ENCODE measurements around the gene ADM2. TPM values are rescaled to one million over a fixed set of nuclear protein-coding genes. Genes with fewer than 3 reads are reported as not detected.
A peak's percentile ranks its signal among the peaks of the same experiment; 100 is the strongest.

The ADM2 gene
- total RNA-seq, 1 donor from 2014 or later, result 23.0 TPM

DNA sequence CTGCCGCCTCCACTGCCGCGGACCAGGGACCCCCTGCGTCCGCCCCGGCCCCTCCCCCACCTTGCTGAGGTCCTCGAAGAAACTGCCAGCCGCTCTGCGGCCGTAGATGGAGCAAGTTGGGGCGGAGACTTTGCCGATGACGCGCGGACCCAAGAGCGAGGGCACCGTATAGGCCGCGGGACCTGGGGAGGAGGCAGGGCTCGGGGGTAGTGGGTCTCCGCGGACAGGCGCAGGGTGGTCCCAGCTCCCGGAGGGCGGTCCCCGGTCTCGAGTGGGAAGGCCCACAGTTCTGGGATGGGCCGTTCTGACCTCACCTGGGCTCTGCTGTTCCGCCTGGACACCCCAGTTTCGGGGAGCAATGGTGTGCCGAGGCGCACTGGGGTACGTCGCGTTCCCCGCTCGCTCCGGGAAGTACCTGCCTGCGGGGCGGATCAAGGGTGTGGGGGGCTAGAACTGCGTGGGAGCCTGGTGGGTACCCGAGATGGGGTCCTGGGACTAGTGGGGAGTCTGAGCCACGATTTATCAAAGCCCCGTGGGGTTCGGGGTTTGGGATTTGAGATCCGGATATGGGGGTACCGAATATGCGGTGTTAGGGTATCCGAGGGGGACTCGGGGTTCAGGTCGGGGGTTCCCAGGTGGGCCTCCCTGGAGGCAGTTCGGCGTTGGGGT lies 49.7 kb downstream of the ADM2 start:
- Histone ChIP-seq H3K9me3 (ENCODE audit: insufficient read depth, low read depth, low read length) (no peaks in the 10 kb centered on the region), H3K36me3 (ENCODE audit: insufficient read depth, low read length) (no peaks in the 10 kb centered on the region), H3K9ac (ENCODE audit: low read length) (no peak overlapping the region), H3K27ac (ENCODE audit: low read depth, low read length) (no peak overlapping the region), H3K27me3 (ENCODE audit: insufficient read depth, low read length) (peaks cover 30% of the 10 kb centered on the region), H3K79me2 (ENCODE audit: insufficient read depth, low read length) (peaks cover 8% of the 10 kb centered on the region), H3K4me1 (ENCODE audit: insufficient read depth, low read length) (peaks cover 18% of the 10 kb centered on the region), H4K20me1 (ENCODE audit: insufficient read depth, low read length) (peaks cover 17% of the 10 kb centered on the region), H3K4me2 (ENCODE audit: low read length) (peak overlapping the region; percentile 70), H3K4me3 (ENCODE audit: insufficient read depth, low read depth, low read length) (peak overlapping the region; percentile 17), H2AFZ (ENCODE audit: low read depth, low read length) (no peak overlapping the region)
- no peak for FAIRE-seq
- no peak overlapping the region for H3K27ac Mint-ChIP-seq (ENCODE audit: unreplicated experiment)
- no peak for TF ChIP-seq EZH2 (IDR thresholded peaks at IDR 0.05; ENCODE audit: insufficient read depth, low read length)
- TF ChIP-seq, protein P1, sequence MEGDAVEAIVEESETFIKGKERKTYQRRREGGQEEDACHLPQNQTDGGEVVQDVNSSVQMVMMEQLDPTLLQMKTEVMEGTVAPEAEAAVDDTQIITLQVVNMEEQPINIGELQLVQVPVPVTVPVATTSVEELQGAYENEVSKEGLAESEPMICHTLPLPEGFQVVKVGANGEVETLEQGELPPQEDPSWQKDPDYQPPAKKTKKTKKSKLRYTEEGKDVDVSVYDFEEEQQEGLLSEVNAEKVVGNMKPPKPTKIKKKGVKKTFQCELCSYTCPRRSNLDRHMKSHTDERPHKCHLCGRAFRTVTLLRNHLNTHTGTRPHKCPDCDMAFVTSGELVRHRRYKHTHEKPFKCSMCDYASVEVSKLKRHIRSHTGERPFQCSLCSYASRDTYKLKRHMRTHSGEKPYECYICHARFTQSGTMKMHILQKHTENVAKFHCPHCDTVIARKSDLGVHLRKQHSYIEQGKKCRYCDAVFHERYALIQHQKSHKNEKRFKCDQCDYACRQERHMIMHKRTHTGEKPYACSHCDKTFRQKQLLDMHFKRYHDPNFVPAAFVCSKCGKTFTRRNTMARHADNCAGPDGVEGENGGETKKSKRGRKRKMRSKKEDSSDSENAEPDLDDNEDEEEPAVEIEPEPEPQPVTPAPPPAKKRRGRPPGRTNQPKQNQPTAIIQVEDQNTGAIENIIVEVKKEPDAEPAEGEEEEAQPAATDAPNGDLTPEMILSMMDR (IDR thresholded peaks at IDR 0.05; ENCODE audit: insufficient read depth, low read depth, low read length), result no peak
- peaks cover 2% of the 10 kb centered on the region for H3K36me3 Mint-ChIP-seq (ENCODE audit: low read depth, unreplicated experiment)
- H3K4me3 Mint-ChIP-seq (ENCODE audit: unreplicated experiment), result peak overlapping the region; percentile 66
- peaks cover 7% of the 10 kb centered on the region for H3K9me3 Mint-ChIP-seq (ENCODE audit: unreplicated experiment)
- DNase-seq (ENCODE audit: low read depth), result peak; percentile 64
- H3K27me3 Mint-ChIP-seq (ENCODE audit: low read depth, unreplicated experiment), result peaks cover 9% of the 10 kb centered on the region
- no peaks in the 10 kb centered on the region for H3K4me1 Mint-ChIP-seq (ENCODE audit: low read depth, unreplicated experiment)

DNA sequence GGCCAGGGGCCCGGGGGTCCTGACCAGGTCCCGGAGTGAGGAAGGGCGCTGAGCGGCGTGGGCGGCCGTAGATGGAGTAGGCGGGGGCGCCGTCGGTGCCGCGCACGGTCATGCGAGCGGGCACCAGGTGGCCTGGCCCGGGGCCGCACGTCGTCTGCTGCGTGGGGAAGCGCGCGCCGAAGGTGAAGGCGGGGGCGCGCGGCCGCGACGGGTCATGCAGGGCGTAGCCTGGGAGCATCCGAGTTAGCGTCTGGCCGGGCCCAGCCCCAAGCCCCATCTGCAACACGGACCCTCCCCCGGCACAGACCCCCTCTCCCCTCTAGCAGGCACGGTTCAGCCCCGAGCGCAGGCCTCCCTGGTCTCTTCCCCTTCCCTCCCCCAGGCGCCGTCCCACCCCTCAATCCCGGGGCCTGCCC lies 50.2 kb downstream of the ADM2 start:
- Mint-ChIP-seq H3K4me3 (ENCODE audit: unreplicated experiment) (no peak overlapping the region), H3K27ac (ENCODE audit: unreplicated experiment) (no peak overlapping the region)

More for the DNA sequence above, 50.2 kb downstream of the ADM2 start:
- H3K4me1 Mint-ChIP-seq (ENCODE audit: low read depth, unreplicated experiment), result no peaks in the 10 kb centered on the region
- Histone ChIP-seq H3K27me3 (ENCODE audit: insufficient read depth, low read length) (peaks cover 30% of the 10 kb centered on the region), H2AFZ (ENCODE audit: low read depth, low read length) (no peak overlapping the region), H3K4me1 (ENCODE audit: insufficient read depth, low read length) (peaks cover 17% of the 10 kb centered on the region), H4K20me1 (ENCODE audit: insufficient read depth, low read length) (peaks cover 17% of the 10 kb centered on the region), H3K4me3 (ENCODE audit: insufficient read depth, low read depth, low read length) (no peak overlapping the region), H3K79me2 (ENCODE audit: insufficient read depth, low read length) (peaks cover 8% of the 10 kb centered on the region), H3K9me3 (ENCODE audit: insufficient read depth, low read depth, low read length) (no peaks in the 10 kb centered on the region), H3K27ac (ENCODE audit: low read depth, low read length) (no peak overlapping the region), H3K36me3 (ENCODE audit: insufficient read depth, low read length) (no peaks in the 10 kb centered on the region), H3K9ac (ENCODE audit: low read length) (no peak overlapping the region), H3K4me2 (ENCODE audit: low read length) (peak overlapping the region; percentile 70)
- FAIRE-seq, result no peak
- peaks cover 12% of the 10 kb centered on the region for H3K27me3 Mint-ChIP-seq (ENCODE audit: low read depth, unreplicated experiment)
- H3K36me3 Mint-ChIP-seq (ENCODE audit: low read depth, unreplicated experiment), result peaks cover 2% of the 10 kb centered on the region
- H3K9me3 Mint-ChIP-seq (ENCODE audit: unreplicated experiment), result peaks cover 7% of the 10 kb centered on the region
- peak; percentile 92 for TF ChIP-seq EZH2 (IDR thresholded peaks at IDR 0.05; ENCODE audit: insufficient read depth, low read length)
- TF ChIP-seq, protein P1 (IDR thresholded peaks at IDR 0.05; ENCODE audit: insufficient read depth, low read depth, low read length), result no peak
- DNase-seq (ENCODE audit: low read depth), result no peak
